SK-N-SH (cell line): ENCODE measurements around the gene DRC3. TPM values are rescaled to one million over a fixed set of nuclear protein-coding genes. Genes with fewer than 3 reads are reported as not detected.
"Not testable (repeated sequence)": the region's sequence is repeated elsewhere in the genome, so short reads cannot be mapped to it uniquely, and the experiment has no call there.

ENCODE experiments used
- CTCF ChIA-PET: fragments of 300-600, 350-600 bp; formaldehyde crosslinking; extraction: SDS; loops from one replicate; lab custom pipeline; 2021; lab: Yijun Ruan, JAX
- POLR2A ChIA-PET: fragments of 350-600 bp; sonication (Branson Sonifier 250); formaldehyde crosslinking; extraction: SDS; loops from one replicate; lab custom pipeline; 2020; ENCODE audit warnings: antibody characterized with exemption, inconsistent platforms; lab: Yijun Ruan, JAX
- DNase-seq: peaks from one replicate; pipeline ENCODE4 v3.0.0; 2012
- H2AFZ ChIP-seq: fragments of 200-600 bp; sonication (generic); 2 replicates; pipeline ENCODE4 v1.8.1; 2016; ENCODE audit warnings: antibody characterized with exemption, mild to moderate bottlenecking, low read depth
- H3F3A ChIP-seq: fragments of 200-600 bp; sonication (generic); replicated peaks from 2 replicates; pipeline ENCODE3; 2016; ENCODE audit warnings: antibody characterized with exemption, mild to moderate bottlenecking; ENCODE audit not compliant: insufficient read depth
- H3K27ac ChIP-seq, 2 experiments: fragments of 200-500 bp in 1 of 2; fragments of 200-600 bp in 1 of 2; sonication (Bioruptor generic) in 1 of 2; sonication (generic), shearing (Covaris generic) in 1 of 2; 2 replicates each; pipeline versions ENCODE4 v1.5.1 to v1.6.1; 2014 to 2016; ENCODE audit warnings: low read depth in 2 of 2, inconsistent platforms in 1 of 2, low read length in 1 of 2, mild to moderate bottlenecking in 1 of 2, mixed read lengths in 1 of 2
- H3K27me3 ChIP-seq: fragments of 200-600 bp; sonication (generic), shearing (Covaris generic); 2 replicates; pipeline ENCODE4 v1.6.1; 2016; ENCODE audit warnings: mixed run types; ENCODE audit not compliant: insufficient read depth
- H3K36me3 ChIP-seq, 2 experiments: fragments of 200-500 bp in 1 of 2; fragments of 200-600 bp in 1 of 2; sonication (Bioruptor generic) in 1 of 2; sonication (generic) in 1 of 2; replicated peaks in 1 of 2; 2 replicates each; pipeline versions ENCODE3 to v1.5.1; 2014 to 2016; ENCODE audit warnings: low read length in 1 of 2, mild to moderate bottlenecking in 1 of 2; ENCODE audit not compliant: insufficient read depth in 2 of 2, control insufficient read depth in 1 of 2
- H3K4me1 ChIP-seq, 2 experiments: fragments of 200-500 bp in 1 of 2; fragments of 200-600 bp in 1 of 2; sonication (Bioruptor generic) in 1 of 2; sonication (generic), shearing (Covaris generic) in 1 of 2; 2 replicates each; pipeline versions ENCODE4 v1.5.1 to v1.6.1; 2014 to 2016; ENCODE audit warnings: low read depth in 1 of 2, low read length in 1 of 2, mixed run types in 1 of 2; ENCODE audit not compliant: insufficient read depth in 2 of 2, control insufficient read depth in 1 of 2
- H3K4me2 ChIP-seq: fragments of 200-600 bp; sonication (generic), shearing (Covaris generic); 2 replicates; pipeline ENCODE4 v1.6.1; 2017; ENCODE audit warnings: mixed run types
- H3K4me3 ChIP-seq, 2 experiments: fragments of 200-500 bp in 1 of 2; fragments of 200-600 bp in 1 of 2; sonication (Bioruptor generic) in 1 of 2; sonication (generic), shearing (Covaris generic) in 1 of 2; 2 replicates each; pipeline versions ENCODE4 v1.5.1 to v1.8.1; 2014 to 2016; ENCODE audit warnings: low read depth in 2 of 2, inconsistent platforms in 1 of 2, low read length in 1 of 2, mild to moderate bottlenecking in 1 of 2, mixed read lengths in 1 of 2, moderate library complexity in 1 of 2
- H3K79me2 ChIP-seq: fragments of 200-600 bp; sonication (generic); 2 replicates; pipeline ENCODE4 v1.8.1; 2017; ENCODE audit warnings: mild to moderate bottlenecking; ENCODE audit not compliant: insufficient read depth
- H3K9ac ChIP-seq: fragments of 200-600 bp; sonication (generic); 2 replicates; pipeline ENCODE4 v1.6.1; 2017; ENCODE audit warnings: mixed run types
- H3K9me2 ChIP-seq: fragments of 200-600 bp; sonication (generic); 2 replicates; pipeline ENCODE4 v1.6.1; 2017; ENCODE audit warnings: mixed run types
- H3K9me3 ChIP-seq: fragments of 200-600 bp; sonication (generic); 2 replicates; pipeline ENCODE4 v1.6.1; 2017; ENCODE audit warnings: mixed run types, mild to moderate bottlenecking, moderate library complexity
- H4K20me1 ChIP-seq: fragments of 200-600 bp; sonication (generic); 2 replicates; pipeline ENCODE4 v1.6.1; 2017; ENCODE audit warnings: mild to moderate bottlenecking, mixed run types; ENCODE audit not compliant: insufficient read depth
- FOSL2 ChIP-seq: IDR thresholded peaks from 2 replicates; pipeline ENCODE4 v1.4.0; 2012; ENCODE audit warnings: low read depth, mild to moderate bottlenecking, moderate library complexity, borderline replicate concordance
- FOXJ3 ChIP-seq: sonication (generic); formaldehyde crosslinking; IDR thresholded peaks from 2 replicates; pipeline ENCODE4 v1.5.1; 2020; ENCODE audit warnings: mild to moderate bottlenecking, missing genetic modification reagents
- FOXM1 ChIP-seq: IDR thresholded peaks from 2 replicates; pipeline ENCODE4 v1.4.0; 2012; ENCODE audit warnings: low read depth, mild to moderate bottlenecking
- GABPA ChIP-seq: IDR thresholded peaks from 2 replicates; pipeline ENCODE4 v1.4.0; 2012; ENCODE audit warnings: low read depth, mild to moderate bottlenecking
- JUND ChIP-seq: IDR thresholded peaks from 2 replicates; pipeline ENCODE4 v1.4.0; 2012
- MEF2A ChIP-seq: IDR thresholded peaks from 2 replicates; pipeline ENCODE4 v1.4.0; 2012; ENCODE audit warnings: low read depth, borderline replicate concordance
- NFIC ChIP-seq: IDR thresholded peaks from 2 replicates; pipeline ENCODE4 v1.4.0; 2012; ENCODE audit warnings: borderline replicate concordance
- NRF1 ChIP-seq: IDR thresholded peaks from 2 replicates; pipeline ENCODE4 v1.6.1; 2012; ENCODE audit warnings: low read depth, mild to moderate bottlenecking, low read length
- POLR2AphosphoS5 ChIP-seq: IDR thresholded peaks from 2 replicates; pipeline ENCODE4 v1.6.1; 2012; ENCODE audit warnings: low read depth, low read length
- RAD21 ChIP-seq: IDR thresholded peaks from 2 replicates; pipeline ENCODE4 v1.6.1; 2012; ENCODE audit warnings: mild to moderate bottlenecking, low read length
- RCOR1 ChIP-seq: fragments of 150-350 bp; IDR thresholded peaks from 2 replicates; pipeline ENCODE4 v1.6.1; 2017; ENCODE audit warnings: antibody characterized with exemption, low read length
- RFX5 ChIP-seq: IDR thresholded peaks from 2 replicates; pipeline ENCODE4 v1.6.1; 2012; ENCODE audit warnings: mild to moderate bottlenecking, improper control_type of control experiment, low read length
- RXRA ChIP-seq: IDR thresholded peaks from 2 replicates; pipeline ENCODE4 v1.4.0; 2012; ENCODE audit warnings: low read depth, mild to moderate bottlenecking, borderline replicate concordance
- SIN3A ChIP-seq: IDR thresholded peaks from 2 replicates; pipeline ENCODE4 v1.6.1; 2012; ENCODE audit warnings: low read depth, mild to moderate bottlenecking, low read length, moderate library complexity, borderline replicate concordance
- SMC3 ChIP-seq: IDR thresholded peaks from 2 replicates; pipeline ENCODE4 v1.6.1; 2012; ENCODE audit warnings: low read depth, low read length, improper control_type of control experiment
- TAF1 ChIP-seq: IDR thresholded peaks from 2 replicates; pipeline ENCODE4 v1.6.1; 2012; ENCODE audit warnings: low read depth, mild to moderate bottlenecking, low read length, moderate library complexity, borderline replicate concordance
- USF2 ChIP-seq: fragments of 150-350 bp; IDR thresholded peaks from 2 replicates; pipeline ENCODE4 v1.6.1; 2017; ENCODE audit warnings: antibody characterized with exemption, low read length, low read depth, borderline replicate concordance
- ZBTB33 ChIP-seq: IDR thresholded peaks from 2 replicates; pipeline ENCODE4 v1.4.0; 2012; ENCODE audit warnings: low read depth, borderline replicate concordance
- WGBS: methylation state at CpG from one replicate; pipeline ENCODE4 v1.1.6; 2017; ENCODE audit warnings: low lambda C conversion rate; 5-methylcytosine and 5-hydroxymethylcytosine counted together
- polyA plus RNA-seq, 3 experiments: library from polyadenylated mRNA; depleted of rRNA; stranded (reverse); fragments of >200 nt; gene quantifications; 2 replicates each; pipeline ENCODE4 v1.2.3, GENCODE V29; 2012
- TF ChIP-seq, protein P1 (sequence below): IDR thresholded peaks from 2 replicates; pipeline ENCODE4 v1.6.1; 2012; ENCODE audit warnings: mild to moderate bottlenecking, low read depth, low read length, moderate library complexity
- TF ChIP-seq, protein P2 (sequence below): IDR thresholded peaks from 2 replicates; pipeline ENCODE4; 2012

DRC3 gene
- polyA plus RNA-seq, 1 of the 3 experiments (the other 2 are of a cell fraction): 3.6 TPM

- Histone ChIP-seq H3K27ac (peak overlapping the region; percentile 26 to 96; a peak in 2 of 4 replicates), H3F3A (peaks cover 63% of the 10 kb centered on the region), H3K9me2 (no peaks in the 10 kb centered on the region; the same call in 1 of the 2 replicates), H3K27me3 (no peaks in the 10 kb centered on the region), H3K9me3 (no peaks in the 10 kb centered on the region), H4K20me1 (no peaks in the 10 kb centered on the region; the same call in 1 of the 2 replicates), H3K4me1 (peaks cover 73 to 96% of the 10 kb centered on the region in 2 experiments), H3K9ac (no peak overlapping the region), H3K79me2 (peaks cover 81% of the 10 kb centered on the region), H3K36me3 (no peaks in the 10 kb centered on the region), H2AFZ (no peak overlapping the region), H3K4me2 (no peak overlapping the region), H3K4me3 (no peak overlapping the region)
- no peak for TF ChIP-seq USF2
- TF ChIP-seq, protein P1, sequence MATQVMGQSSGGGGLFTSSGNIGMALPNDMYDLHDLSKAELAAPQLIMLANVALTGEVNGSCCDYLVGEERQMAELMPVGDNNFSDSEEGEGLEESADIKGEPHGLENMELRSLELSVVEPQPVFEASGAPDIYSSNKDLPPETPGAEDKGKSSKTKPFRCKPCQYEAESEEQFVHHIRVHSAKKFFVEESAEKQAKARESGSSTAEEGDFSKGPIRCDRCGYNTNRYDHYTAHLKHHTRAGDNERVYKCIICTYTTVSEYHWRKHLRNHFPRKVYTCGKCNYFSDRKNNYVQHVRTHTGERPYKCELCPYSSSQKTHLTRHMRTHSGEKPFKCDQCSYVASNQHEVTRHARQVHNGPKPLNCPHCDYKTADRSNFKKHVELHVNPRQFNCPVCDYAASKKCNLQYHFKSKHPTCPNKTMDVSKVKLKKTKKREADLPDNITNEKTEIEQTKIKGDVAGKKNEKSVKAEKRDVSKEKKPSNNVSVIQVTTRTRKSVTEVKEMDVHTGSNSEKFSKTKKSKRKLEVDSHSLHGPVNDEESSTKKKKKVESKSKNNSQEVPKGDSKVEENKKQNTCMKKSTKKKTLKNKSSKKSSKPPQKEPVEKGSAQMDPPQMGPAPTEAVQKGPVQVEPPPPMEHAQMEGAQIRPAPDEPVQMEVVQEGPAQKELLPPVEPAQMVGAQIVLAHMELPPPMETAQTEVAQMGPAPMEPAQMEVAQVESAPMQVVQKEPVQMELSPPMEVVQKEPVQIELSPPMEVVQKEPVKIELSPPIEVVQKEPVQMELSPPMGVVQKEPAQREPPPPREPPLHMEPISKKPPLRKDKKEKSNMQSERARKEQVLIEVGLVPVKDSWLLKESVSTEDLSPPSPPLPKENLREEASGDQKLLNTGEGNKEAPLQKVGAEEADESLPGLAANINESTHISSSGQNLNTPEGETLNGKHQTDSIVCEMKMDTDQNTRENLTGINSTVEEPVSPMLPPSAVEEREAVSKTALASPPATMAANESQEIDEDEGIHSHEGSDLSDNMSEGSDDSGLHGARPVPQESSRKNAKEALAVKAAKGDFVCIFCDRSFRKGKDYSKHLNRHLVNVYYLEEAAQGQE: no peak
- TF ChIP-seq RXRA: no peak
- TF ChIP-seq RFX5: no peak
- TF ChIP-seq FOXJ3 (CRISPR knock-in tag): no peak
- no peak for TF ChIP-seq SIN3A
- TF ChIP-seq NRF1: no peak
- no peak for TF ChIP-seq JUND
- TF ChIP-seq GABPA: no peak
- no peak for TF ChIP-seq NFIC
- TF ChIP-seq ZBTB33: no peak
- no peak for TF ChIP-seq RCOR1
- no peak for TF ChIP-seq SMC3
- TF ChIP-seq POLR2AphosphoS5: no peak
- no peak for TF ChIP-seq RAD21
- no peak for TF ChIP-seq TAF1
- no peak for TF ChIP-seq MEF2A
- no peak for TF ChIP-seq FOSL2
- TF ChIP-seq, protein P2, sequence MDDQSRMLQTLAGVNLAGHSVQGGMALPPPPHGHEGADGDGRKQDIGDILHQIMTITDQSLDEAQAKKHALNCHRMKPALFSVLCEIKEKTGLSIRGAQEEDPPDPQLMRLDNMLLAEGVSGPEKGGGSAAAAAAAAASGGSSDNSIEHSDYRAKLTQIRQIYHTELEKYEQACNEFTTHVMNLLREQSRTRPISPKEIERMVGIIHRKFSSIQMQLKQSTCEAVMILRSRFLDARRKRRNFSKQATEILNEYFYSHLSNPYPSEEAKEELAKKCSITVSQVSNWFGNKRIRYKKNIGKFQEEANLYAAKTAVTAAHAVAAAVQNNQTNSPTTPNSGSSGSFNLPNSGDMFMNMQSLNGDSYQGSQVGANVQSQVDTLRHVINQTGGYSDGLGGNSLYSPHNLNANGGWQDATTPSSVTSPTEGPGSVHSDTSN: no peak
- no peak for TF ChIP-seq FOXM1
- POLR2A ChIA-PET: no interaction called here
- CTCF ChIA-PET: interaction anchor here (1.2 to 1.5 kb wide), 2 partner anchors 9 to 13 kb away, joined by 3 to 5 read pairs; no protein-coding TSS in a partner anchor
- WGBS: 95% methylated on average over 8 of the region's 8 CpGs
- no peak for DNase-seq
Observed at GRCh38 chr17:17938388-17939107, 34.1 kb upstream of the DRC3 start.

DNA sequence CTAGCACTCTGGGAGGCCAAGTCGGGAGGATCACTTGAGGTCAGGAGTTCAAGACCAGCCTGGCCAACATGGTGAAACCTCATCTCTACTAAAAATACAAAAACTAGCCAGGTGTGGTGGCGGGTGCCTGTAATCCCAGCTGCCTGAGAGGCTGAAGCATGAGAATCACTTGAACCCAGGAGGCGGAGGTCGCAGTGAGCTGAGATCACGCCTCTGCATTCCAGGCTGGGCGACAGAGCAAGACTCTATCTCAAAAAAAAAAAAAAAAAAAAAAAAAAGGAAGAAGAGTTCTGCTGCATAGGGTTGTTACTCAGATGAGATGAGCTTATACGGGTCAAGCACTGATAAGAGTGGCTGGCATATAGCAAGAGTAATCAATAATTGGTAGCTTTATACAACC, 32.7 kb upstream of the DRC3 start:
- peak overlapping the region; percentile 74 to 96 for H3K27ac ChIP-seq
- WGBS: 83% methylated on average over 7 of the region's 7 CpGs
- H3K36me3 ChIP-seq, H3K9ac ChIP-seq, H3K27me3 ChIP-seq, H3K9me2 ChIP-seq, DNase-seq, H4K20me1 ChIP-seq, H2AFZ ChIP-seq, H3K9me3 ChIP-seq, POLR2A ChIA-PET: not testable (repeated sequence)
- CTCF ChIA-PET: interaction anchor here (1.2 to 6.1 kb wide), 4 partner anchors 13 to 94 kb away, joined by 3 to 35 read pairs (median 6); no protein-coding TSS in a partner anchor
- H3K4me1 ChIP-seq: peaks cover 83 to 100% of the 10 kb centered on the region in 2 experiments
- H3K79me2 ChIP-seq: peaks cover 83% of the 10 kb centered on the region
- peak overlapping the region; percentile 60 for H3K4me2 ChIP-seq
- H3K4me3 ChIP-seq: 0 out of 4 replicates have a peak overlapping the region, but pooled peaks of 1 of the 2 experiments have one; percentile 2
- peaks cover 58% of the 10 kb centered on the region for H3F3A ChIP-seq
